Cardiac septum (tissue), 1 donor: ENCODE data around the gene VGLL4. TPM values are rescaled to one million over a fixed set of nuclear protein-coding genes. Genes with fewer than 3 reads are reported as not detected.

ENCODE experiments used
- DNase-seq: peaks from one replicate; pipeline ENCODE4 v3.0.0-alpha.2; 2020; ENCODE audit warnings: low spot score
- intact Hi-C: fragments of 100-400 bp; cut with DNase I; formaldehyde crosslinking; loops from one replicate; pipeline ENCODE4 v1.14.0; 2022
- total RNA-seq: library from RNA; stranded (reverse); fragmentation: NEBNext Ultra II Directional; extraction: Animal tissue kit (Norgen Biotek cat#: 25700); gene quantifications from one replicate; pipeline ENCODE4 v1.2.1, GENCODE V29; 2021
- donor health status: DM: no; HTN: no; CAD: no.

Gene VGLL4
- total RNA-seq, 1 donor from 2014 or later, result 40.7 TPM

DNA sequence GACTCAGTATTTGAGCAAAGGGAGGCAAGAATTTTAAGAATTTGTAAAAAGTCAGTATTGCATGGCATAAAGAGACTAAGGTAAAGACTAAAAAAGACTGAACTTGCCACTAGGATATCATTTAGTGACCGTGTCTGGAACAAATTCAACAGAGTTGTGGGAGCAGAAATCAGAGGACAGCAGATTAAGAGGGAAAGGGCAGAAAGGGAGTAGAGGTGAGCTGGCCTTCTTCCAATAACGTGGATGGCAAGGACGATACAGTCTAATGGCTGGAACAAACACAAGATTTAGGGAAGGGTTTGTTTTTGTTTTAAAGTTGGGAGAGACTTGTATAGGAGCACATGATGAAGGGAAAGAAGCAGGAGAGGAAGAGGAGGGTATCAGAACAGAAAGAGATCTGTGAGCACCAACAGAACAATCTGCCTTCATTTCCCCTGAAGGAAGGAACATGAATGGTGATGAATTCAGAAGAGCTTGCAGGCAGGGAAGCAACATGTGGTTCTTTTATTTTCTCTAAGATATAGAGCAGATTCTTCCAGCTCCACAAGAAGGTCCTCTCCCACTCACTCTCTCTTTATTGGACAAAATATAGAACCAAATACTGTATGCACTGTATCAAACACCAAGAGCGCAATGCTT is 8.6 kb downstream of the VGLL4 start:
- intact Hi-C loops, result no loop called here
- DNase-seq, result no peak

DNA sequence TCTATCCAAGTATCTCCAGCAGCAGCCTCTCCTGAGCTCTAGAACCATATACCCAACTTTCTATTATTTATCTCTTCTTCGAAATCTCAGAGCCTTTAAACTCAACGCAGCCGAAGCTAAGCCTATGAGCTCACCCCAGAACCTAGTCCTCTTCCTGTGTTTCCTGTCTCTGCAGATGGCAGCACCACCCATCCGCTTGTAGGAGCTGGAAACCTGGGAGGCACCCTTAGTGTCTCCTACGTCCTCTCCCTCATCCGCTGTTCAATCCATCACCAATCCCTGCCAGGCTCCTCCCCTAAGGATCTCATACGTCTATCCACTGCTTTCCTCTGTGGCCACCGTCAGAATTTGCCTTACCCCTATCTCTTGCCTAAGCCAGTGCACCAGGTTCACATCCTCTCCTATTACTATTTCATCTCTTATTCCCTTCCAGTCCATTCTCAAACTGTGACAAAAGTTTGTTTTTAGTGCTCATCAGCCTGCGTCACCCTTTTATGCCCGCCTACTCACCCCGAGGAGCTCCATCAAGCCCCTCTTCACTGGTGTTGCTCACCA is 9.6 kb downstream of the VGLL4 start:
- DNase-seq, result no peak
- intact Hi-C loops, result no loop called here

- intact Hi-C loops, result no loop called here
Measured at GRCh38 chr3:11632966-11633365, 10.7 kb downstream of the VGLL4 start.

DNA sequence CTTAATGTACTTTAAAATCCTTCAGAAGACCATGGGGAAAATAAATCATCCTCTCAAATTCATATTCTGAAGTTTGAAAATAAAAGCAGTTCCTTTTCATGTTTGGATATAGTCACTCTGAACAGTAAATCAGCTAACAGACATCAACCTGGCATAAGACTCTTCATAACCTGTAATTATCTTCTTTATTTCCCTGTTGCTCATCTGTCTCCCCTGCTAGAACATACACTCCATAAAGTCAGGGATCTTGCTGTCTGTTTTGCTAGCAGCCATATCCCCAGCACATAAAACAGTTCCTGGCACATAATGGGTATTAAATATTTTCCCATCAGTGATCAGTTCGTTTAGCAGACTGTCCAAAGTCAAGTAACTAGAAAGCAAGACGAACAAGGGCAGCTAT is 11.2 kb downstream of the VGLL4 start:
- no peak for DNase-seq
- intact Hi-C loops, result no loop called here

More at GRCh38 chr3:11632966-11633365, 10.7 kb downstream of the VGLL4 start:
- no peak for DNase-seq

DNA sequence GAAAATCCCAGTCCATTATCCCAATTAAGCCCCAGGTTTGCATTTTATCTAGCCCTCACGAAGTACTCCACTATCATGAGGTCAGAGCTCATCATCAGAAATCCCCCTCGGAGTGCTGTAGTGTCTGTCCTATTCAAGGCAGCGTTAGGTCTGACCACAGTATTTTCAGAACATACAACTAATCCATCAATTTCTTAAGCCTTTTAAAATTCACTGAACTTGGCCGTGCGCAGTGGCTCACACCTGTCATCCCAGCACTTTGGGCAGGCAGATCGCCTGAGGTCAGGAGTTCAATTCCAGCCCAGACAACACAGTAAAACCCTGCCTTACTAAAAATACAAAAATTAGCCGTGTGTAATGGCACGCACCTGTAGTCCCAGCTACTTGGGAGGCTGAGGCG is 11.9 kb downstream of the VGLL4 start:
- intact Hi-C loops, result no loop called here
- DNase-seq, result no peak

GRCh38 chr3:11629716-11630115 is 14.0 kb downstream of the VGLL4 start:
- no peak for DNase-seq
- intact Hi-C loops, result no loop called here

DNA sequence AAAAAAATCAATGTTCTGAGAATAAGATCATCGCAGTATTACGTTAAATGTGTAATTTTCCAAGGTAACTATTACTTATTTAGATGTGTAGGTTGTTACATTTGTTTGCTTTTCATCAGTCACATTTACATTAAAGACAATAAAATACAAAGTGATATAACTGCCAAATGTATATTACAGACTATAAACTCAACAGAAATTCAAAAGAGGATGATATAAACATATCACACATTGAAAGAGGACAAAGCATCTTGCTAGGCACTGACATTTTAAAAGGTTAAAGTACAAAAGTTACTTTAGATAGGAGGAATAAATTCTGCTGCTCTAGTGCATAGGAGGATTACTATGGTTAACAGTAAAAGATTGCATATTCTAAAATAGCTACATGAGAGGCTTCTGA is 16.1 kb downstream of the VGLL4 start:
- no peak for DNase-seq
- intact Hi-C loops, result no loop called here

DNA sequence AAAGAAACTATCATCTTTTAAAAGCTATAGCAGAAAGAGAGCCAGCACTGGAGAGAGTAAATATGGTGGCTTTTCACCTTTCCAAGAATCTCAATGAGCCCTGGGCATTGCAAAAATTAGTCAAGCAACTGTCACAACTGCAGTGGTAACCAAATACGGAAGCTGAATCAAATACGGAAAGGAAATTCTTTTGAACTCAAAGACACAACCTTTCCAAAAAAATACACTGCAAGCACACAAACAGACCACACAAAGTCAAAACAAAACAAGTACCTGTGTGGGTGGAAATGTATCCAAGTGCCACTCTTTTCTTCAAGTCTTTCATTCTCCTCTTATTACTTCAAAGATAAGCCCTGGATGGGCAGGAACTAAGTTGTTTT is 17.6 kb downstream of the VGLL4 start:
- intact Hi-C loops, result no loop called here
- no peak for DNase-seq

- DNase-seq, result no peak
- intact Hi-C loops, result no loop called here
Measured at GRCh38 chr3:11625376-11626083, 18.2 kb downstream of the VGLL4 start.

GRCh38 chr3:11624704-11625375 is 18.9 kb downstream of the VGLL4 start:
- no peak for DNase-seq
- intact Hi-C loops, result no loop called here

GRCh38 chr3:11624161-11624560 is 19.6 kb downstream of the VGLL4 start:
- intact Hi-C loops, result no loop called here
- DNase-seq, result no peak

DNA sequence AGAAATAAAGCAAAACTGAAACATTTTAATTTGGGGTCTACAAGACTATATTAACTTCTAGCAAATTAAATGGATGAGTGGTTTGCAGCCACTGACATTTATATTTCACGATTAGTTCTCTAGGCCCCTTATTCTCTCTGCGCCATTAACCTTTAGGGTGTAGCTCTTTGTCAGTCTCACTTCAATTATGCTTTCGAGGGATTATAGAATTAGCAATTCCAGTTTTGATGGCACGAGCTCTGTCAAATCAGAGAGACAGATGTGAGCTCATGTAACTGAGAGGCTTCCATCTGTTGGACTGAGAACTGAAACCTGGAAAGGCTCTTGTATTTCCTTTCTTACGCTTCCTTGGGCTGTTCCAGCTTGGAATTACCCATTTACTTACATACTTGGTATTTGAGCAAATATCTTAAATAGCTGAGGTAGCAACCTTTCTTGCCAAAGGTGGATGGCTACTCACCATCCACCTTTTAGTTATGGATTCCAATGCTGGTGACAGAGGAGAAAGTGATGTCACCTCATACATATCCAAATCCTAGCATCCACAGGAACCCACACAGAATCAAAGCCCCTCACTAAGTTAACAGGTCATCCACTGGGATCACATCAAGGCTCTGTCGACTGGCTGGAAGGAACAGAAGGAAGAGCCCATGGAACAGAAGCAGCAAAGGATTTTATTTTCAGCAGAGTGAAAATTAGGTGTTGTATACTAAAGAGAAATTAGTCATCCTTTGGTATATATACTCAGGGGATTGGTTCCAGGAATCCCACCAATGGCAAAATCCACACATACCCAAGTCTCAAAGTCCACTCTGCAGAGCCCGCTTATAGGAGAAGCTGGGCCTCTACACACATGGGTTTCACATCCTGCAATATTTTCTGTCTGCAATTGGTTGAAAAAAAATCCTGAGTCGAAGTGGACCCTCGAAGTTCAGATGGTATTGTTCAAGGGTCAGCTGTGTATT is 20.8 kb downstream of the VGLL4 start:
- intact Hi-C loops, result no loop called here

DNA sequence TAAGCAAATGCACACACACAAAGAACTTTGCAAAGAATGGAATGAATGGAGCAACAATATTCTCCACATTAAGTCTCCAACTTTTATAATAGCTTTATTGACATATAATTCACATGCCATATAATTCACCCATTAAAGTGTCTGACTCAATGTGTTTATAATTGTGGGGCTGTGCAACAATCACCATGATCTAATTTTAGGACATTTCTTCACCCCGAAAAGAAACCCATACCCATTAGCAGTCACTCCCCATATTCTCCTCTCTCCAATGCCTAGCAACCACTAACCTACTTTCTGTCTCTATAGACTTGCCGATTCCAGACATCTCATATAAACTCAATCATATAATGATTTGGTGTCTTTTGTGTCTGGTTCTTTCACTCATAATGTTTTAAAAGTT is 22.6 kb downstream of the VGLL4 start:
- no peak for DNase-seq
- intact Hi-C loops, result no loop called here

More for the DNA sequence above, 20.8 kb downstream of the VGLL4 start:
- no peak for DNase-seq

- intact Hi-C loops, result no loop called here
Measured at GRCh38 chr3:11619946-11620652, 23.6 kb downstream of the VGLL4 start.

GRCh38 chr3:11619461-11619860 is 24.3 kb downstream of the VGLL4 start:
- DNase-seq, result no peak
- intact Hi-C loops, result no loop called here

More at GRCh38 chr3:11619946-11620652, 23.6 kb downstream of the VGLL4 start:
- no peak for DNase-seq

GRCh38 chr3:11618904-11619303 is 24.8 kb downstream of the VGLL4 start:
- intact Hi-C loops, result no loop called here
- no peak for DNase-seq

GRCh38 chr3:11616551-11616950 is 27.2 kb downstream of the VGLL4 start:
- intact Hi-C loops, result no loop called here

DNA sequence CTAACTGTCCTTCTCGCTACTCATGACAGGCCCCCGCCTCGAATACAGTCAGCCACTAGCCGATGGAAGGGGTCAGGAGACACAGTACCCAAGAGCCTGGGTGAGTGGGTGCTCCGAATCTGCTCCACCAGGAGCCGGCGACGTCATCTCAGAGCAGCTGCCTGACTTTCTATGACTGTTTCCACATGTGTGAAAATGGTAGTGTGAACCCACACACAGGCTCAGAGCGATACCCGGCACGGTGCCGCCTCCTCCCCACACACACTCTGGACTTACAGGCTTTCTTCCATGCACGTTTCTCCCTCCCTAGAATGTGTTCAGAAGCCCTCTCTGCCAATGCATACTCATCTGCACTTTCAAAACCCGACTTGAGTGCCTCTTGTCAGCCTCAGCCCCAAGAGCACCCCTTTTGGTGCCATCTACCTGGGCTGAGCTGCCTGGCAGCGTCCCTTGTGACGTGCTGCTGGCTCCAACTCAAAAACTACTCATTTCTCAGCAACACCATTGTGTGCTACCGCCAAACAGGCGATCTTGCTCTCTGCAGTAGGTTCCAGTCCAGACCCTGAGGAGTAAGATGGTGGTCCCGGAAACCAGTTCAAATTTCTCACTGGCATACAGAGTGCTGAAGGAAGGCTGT is 29.7 kb downstream of the VGLL4 start:
- intact Hi-C loops, result no loop called here
- no peak for DNase-seq

More at GRCh38 chr3:11616551-11616950, 27.2 kb downstream of the VGLL4 start:
- DNase-seq, result no peak
